HL-60/S4 treated with phorbol 12-myristate 13-acetate at 8.2 ng/mL for 4 days and 3 days (cell line): ENCODE measurements around the gene CASK.

ENCODE experiments used
- in situ Hi-C: fragments of 300-500 bp; cut with MboI; formaldehyde crosslinking; loops from 2 replicates; pipeline ENCODE4 v1.15.0; 2022; ENCODE audit warnings: low sequenced_read_pairs

The CASK gene

GRCh38 chrX:41594634-41595033 is 328.7 kb downstream of the CASK start:
- in situ Hi-C loops, result no loop called here

DNA sequence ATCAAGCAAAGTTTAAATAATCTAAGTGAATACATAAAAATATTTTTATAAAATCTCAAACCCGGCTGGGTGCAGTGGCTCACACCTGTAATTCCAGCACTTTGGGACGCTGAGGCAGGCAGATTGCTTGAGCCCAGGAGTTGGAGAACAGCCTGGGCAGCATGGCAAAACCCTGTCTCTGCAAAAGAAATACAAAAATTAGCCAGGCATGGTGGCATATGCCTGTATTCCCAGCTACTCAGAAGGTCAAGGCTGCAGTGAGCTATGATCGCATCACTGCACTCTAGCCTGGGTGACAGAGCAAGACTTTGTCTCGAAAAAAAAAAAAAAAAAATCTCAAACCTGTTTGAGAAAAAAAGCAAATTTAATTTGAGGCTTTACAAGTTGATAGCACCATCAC is 331.4 kb downstream of the CASK start:
- in situ Hi-C loops, result no loop called here

GRCh38 chrX:41590641-41591040 is 332.7 kb downstream of the CASK start:
- in situ Hi-C loops, result no loop called here

GRCh38 chrX:41589634-41590270 is 333.6 kb downstream of the CASK start:
- in situ Hi-C loops, result no loop called here

GRCh38 chrX:41588271-41588670 is 335.1 kb downstream of the CASK start:
- in situ Hi-C loops, result no loop called here

- in situ Hi-C loops, result no loop called here
Measured at GRCh38 chrX:41580423-41581064, 342.8 kb downstream of the CASK start.

- in situ Hi-C loops, result loop anchor here (25.0 kb wide), 1 partner anchor 173 kb away; no protein-coding TSS in a partner anchor
Measured at GRCh38 chrX:41563876-41564275, 359.5 kb downstream of the CASK start.

DNA sequence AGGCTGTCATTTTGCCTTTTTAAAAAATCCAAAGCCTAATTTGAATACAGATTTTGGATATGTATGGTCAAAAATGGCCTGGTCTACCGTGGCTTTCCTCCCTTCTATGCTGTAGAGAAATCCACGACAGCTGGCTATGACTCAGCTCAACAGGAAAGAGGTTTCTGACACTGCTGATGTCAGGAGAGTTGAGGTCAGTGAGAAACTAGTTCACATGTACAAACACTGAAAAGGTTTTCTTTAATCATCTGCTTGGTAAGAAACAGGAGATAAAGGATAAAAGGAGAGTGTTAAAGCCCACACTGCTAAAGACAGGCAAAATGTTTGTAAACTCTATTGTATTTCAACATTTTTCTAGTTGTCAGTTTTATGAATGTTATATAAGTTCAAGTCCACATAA is 362.3 kb downstream of the CASK start:
- in situ Hi-C loops, result loop anchor here (25.0 kb wide), 1 partner anchor 176 kb away; no protein-coding TSS in a partner anchor

DNA sequence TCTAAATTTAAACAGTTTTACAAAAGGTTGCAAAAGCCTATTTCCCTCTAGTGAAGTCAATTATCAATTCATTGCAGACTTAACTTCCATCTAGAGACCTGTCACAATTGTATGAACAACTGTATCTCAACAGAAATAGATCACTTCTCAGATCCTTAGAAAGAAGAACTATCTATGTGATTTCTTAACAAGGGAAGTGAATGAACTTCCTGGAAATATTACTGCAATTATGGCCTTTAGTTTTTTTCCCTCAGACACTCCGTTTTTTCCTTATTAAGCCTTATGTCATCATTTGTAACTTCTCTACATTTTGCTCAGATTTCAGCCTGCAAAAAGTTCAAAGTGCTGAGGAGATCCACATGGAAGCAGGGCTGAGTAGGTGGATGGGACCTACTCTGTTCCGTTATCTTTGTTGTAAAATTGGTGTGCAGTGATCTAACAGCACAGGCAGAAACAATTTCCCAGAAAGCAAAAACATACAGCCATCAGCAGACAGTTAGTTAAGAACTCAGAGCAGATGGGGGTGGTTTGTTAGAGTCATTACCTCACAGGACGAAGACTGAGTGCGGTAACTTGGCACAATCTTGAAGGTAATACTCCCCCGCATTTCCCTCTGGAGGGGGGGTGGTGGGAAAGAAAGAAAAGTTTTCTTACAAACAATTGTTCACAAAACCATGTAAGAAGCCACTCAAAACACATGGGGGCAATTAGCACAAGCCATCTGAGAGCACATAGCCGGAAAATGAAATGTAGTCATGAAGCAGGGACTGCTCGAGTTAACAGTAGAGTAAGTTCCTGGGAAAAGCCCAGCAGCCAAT is 363.9 kb downstream of the CASK start:
- in situ Hi-C loops, result loop anchor here (25.0 kb wide), 1 partner anchor 178 kb away; no protein-coding TSS in a partner anchor

DNA sequence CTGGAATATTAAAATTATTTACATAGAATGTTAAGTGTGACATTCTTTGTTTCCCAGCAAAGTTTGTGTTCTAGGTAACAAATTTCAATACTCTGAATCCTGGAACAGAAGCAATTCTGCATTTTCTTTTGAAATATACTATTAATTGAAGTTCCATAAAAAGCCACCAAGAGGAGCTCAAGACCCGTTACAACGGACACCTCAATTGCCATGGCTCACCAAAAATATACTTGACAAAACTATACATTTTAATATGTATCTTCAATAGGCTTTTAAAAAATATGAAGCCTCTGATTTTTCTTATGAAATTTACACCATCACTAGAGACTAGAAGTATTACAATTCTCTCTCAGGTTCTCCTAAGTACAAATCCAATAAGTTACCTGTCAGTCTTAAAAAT is 364.8 kb downstream of the CASK start:
- in situ Hi-C loops, result loop anchor here (25.0 kb wide), 1 partner anchor 179 kb away; no protein-coding TSS in a partner anchor

DNA sequence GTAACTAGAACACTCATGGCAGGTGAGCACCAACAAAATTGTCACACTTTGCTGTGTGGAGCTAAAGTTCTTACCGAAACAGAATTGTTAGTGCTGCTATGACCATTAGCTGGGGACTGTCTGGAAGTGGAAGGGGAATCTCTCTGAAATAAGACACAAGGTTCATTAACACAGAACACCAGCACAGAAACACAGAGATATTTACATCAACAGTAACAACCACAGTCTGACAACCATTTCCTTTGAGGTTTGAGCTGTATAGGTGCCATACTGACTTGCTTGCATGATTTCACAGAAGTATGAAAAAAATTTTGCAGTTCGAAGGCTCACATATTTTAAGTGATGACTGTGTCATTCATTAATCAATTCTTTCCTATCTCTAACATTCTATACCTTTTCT is 366.4 kb downstream of the CASK start:
- in situ Hi-C loops, result loop anchor here (25.0 kb wide), 1 partner anchor 180 kb away; no protein-coding TSS in a partner anchor

GRCh38 chrX:41553688-41554087 is 369.7 kb downstream of the CASK start:
- in situ Hi-C loops, result loop anchor here (25.0 kb wide), 1 partner anchor 184 kb away; no protein-coding TSS in a partner anchor

DNA sequence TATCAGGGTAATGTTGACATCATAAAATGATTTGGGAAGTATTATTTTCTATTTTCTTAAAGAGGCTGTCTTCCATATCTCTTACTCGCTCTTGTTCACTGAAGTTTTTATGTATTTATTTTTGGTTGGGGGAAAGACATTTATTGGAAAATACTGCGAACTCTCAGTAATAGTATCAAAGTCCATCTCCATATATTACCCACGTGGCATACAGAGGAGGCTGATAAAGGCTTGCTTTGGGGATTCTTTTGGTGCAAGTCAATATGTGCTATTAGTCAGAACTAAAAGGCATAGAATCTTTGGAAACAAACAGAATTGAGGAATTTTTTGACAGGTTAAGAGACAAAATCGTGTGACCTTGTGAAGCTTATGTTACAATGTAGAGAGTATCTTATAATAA is 374.9 kb downstream of the CASK start:
- in situ Hi-C loops, result no loop called here

DNA sequence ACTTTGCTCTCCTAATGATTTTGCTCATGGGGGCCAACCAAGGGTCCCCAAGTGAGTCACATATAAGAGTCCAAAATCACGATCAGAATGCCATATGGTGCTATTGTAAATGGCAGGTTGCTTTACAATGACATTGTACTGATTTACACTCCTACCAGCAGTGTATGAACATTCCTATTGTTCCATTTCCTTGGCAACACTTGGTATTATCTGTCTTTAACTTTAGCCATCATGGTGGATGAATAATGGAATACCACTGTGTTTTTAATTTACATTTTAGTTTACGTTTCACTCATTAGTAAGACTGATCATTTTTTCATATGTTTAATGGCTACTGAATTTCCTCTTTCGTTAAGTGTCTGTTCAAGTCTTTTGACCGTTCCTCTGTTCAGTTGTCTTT is 379.7 kb downstream of the CASK start:
- in situ Hi-C loops, result no loop called here

DNA sequence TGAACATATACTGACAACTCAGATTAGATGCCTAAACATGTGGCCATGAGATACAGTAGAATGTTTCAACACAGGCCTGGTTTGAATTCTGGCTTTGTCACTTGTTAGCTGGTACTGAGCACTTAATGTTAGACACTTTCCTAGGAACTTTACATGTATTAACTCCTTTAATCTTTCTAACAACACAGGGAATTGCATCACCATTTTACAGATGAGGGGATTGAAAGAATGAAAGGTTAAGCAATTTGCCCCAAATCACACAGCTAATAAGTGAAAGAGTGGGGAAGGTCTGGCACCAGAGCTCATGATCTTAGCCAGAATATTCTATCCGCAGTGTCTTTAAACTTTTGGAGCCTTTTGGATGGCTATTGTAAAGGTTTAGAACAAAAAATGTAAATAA is 380.3 kb downstream of the CASK start:
- in situ Hi-C loops, result no loop called here

GRCh38 chrX:41542536-41542935 is 380.8 kb downstream of the CASK start:
- in situ Hi-C loops, result no loop called here

DNA sequence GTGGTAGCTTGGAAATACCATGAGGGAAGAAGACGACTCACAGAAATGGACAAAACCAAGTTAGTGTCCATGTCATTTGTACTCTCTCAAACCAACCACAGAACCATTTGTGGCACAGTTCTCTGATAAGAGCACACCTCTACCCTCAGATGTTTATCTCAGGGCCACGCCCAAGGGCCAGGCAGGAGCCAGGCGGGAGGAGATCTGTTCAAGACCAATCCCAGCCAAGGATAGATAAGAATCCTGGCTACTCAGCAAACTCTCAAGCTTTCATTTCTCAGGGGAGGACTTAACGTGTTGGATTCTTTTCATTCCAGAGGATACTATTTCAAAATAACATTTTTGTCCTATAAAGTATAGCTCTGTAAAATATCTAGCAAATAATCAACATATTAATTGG is 381.2 kb downstream of the CASK start:
- in situ Hi-C loops, result no loop called here

GRCh38 chrX:41541386-41541785 is 382.0 kb downstream of the CASK start:
- in situ Hi-C loops, result no loop called here

DNA sequence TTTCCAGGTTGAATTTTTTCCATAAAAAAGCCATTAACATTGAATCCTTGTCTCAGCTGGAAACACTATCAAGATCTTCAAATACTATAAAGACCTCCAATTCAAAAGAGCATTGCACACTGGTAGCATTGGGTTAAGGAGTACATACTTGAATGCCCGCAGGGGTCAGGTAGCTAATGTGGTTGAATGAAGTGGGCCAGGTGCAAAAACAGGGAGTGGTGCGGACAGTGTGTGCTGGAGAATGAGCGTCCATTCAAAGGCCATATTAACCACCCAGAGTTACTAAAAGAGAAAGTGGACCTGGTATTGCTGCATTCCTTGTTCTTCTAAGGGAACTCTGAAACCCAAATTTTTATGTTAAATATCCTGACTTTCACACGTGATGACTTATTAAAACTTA is 384.6 kb downstream of the CASK start:
- in situ Hi-C loops, result no loop called here

GRCh38 chrX:41530085-41530484 is 393.3 kb downstream of the CASK start:
- in situ Hi-C loops, result no loop called here

GRCh38 chrX:41529221-41529620 is 394.1 kb downstream of the CASK start:
- in situ Hi-C loops, result no loop called here

DNA sequence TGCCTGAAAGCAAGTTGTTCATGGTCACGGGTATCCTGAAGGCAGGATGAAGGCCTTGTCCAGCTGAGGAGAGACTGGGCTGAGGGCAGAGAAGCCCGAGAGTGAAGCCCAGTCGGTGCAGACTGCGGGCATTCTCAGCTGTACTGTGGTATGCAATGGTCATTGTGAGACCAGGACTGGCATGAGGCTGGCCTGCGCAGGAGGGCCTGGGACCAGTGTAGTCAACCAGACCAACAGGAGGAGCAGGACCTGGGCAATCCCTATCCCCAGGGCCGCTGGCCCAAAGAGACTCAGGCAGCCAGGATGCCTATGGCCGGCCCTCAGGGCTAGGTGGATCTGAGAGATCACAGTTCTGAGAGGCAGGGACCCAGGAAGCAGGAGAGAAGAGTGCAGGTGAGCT is 394.6 kb downstream of the CASK start:
- in situ Hi-C loops, result no loop called here
